Neural cell (in vitro differentiated cells): ENCODE measurements around the gene DNAJC8. TPM values are rescaled to one million over a fixed set of nuclear protein-coding genes. Genes with fewer than 3 reads are reported as not detected.

ENCODE experiments used
- H2AFZ ChIP-seq: fragments of 200-600, 300-800 bp; sonication (generic), shearing (Covaris generic); 2 replicates; pipeline ENCODE4 v1.6.0; 2014; ENCODE audit warnings: low read depth, mild to moderate bottlenecking, antibody characterized with exemption, low read length, moderate library complexity
- H3F3A ChIP-seq: fragments of 200-600 bp; shearing (Covaris generic); 2 replicates; pipeline ENCODE4 v1.6.1; 2016; ENCODE audit warnings: mild to moderate bottlenecking, moderate library complexity, mixed read lengths, antibody characterized with exemption, low read length; ENCODE audit not compliant: insufficient read depth, poor library complexity, severe bottlenecking
- H3K27ac ChIP-seq: fragments of 200-600, 300-800 bp; sonication (generic), shearing (Covaris generic); 2 replicates; pipeline ENCODE4 v1.5.1; 2014; ENCODE audit warnings: mild to moderate bottlenecking, low read length, moderate library complexity
- H3K27me3 ChIP-seq: fragments of 300-800, 200-600 bp; sonication (generic), shearing (Covaris generic); 2 replicates; pipeline ENCODE4 v1.6.0; 2014; ENCODE audit warnings: mild to moderate bottlenecking, low read depth, low read length, moderate library complexity; ENCODE audit not compliant: insufficient read depth
- H3K36me3 ChIP-seq: fragments of 300-800, 200-600 bp; sonication (generic), shearing (Covaris generic); 2 replicates; pipeline ENCODE4 v1.5.1; 2014; ENCODE audit warnings: mild to moderate bottlenecking, antibody characterized with exemption, low read length, moderate library complexity; ENCODE audit not compliant: insufficient read depth
- H3K4me2 ChIP-seq: fragments of 300-800, 200-600 bp; sonication (generic), shearing (Covaris generic); 2 replicates; pipeline ENCODE4 v1.6.0; 2014; ENCODE audit warnings: mild to moderate bottlenecking, low read length
- H3K4me3 ChIP-seq: fragments of 300-800, 200-600 bp; sonication (generic), shearing (Covaris generic); 2 replicates; pipeline ENCODE4 v1.5.1; 2014; ENCODE audit warnings: mild to moderate bottlenecking, low read length, moderate library complexity
- H3K79me2 ChIP-seq: fragments of 200-600 bp; shearing (Covaris generic); replicated peaks from 2 replicates; pipeline ENCODE4 v1.6.0; 2014; ENCODE audit warnings: mild to moderate bottlenecking, low read length, moderate library complexity; ENCODE audit not compliant: insufficient read depth
- H3K9ac ChIP-seq: fragments of 300-800, 200-600 bp; sonication (generic), shearing (Covaris generic); 2 replicates; pipeline ENCODE4 v1.6.1; 2016; ENCODE audit warnings: mild to moderate bottlenecking, low read length, mixed read lengths
- H3K9me2 ChIP-seq: fragments of 200-600 bp; shearing (Covaris generic); 2 replicates; pipeline ENCODE4 v1.6.1; 2016; ENCODE audit warnings: mild to moderate bottlenecking, low read length, mixed read lengths; ENCODE audit not compliant: insufficient read depth
- H3K9me3 ChIP-seq: fragments of 200-600, 300-800 bp; sonication (generic), shearing (Covaris generic); 2 replicates; pipeline ENCODE4 v1.6.1; 2016; ENCODE audit warnings: mild to moderate bottlenecking, mixed run types, low read length, moderate library complexity, mixed read lengths
- H4K20me1 ChIP-seq: fragments of 200-600 bp; shearing (Covaris generic); 2 replicates; pipeline ENCODE4 v1.6.1; 2016; ENCODE audit warnings: mild to moderate bottlenecking, mixed run types; ENCODE audit not compliant: insufficient read depth
- EP300 ChIP-seq: fragments of 450-650 bp; conservative IDR thresholded peaks from 2 replicates; pipeline ENCODE4 v1.6.1; 2014; ENCODE audit warnings: antibody characterized with exemption, mild to moderate bottlenecking, moderate library complexity; ENCODE audit not compliant: poor library complexity, severe bottlenecking
- EZH2 ChIP-seq: fragments of 200-600, 300-800 bp; shearing (Covaris generic), sonication (generic); IDR thresholded peaks from 2 replicates; pipeline ENCODE4 v1.6.1; 2014; ENCODE audit warnings: antibody characterized with exemption, low read length, borderline replicate concordance, mild to moderate bottlenecking; ENCODE audit not compliant: insufficient read depth, poor library complexity, severe bottlenecking
- MXI1 ChIP-seq: fragments of 450-650 bp; conservative IDR thresholded peaks from 2 replicates; pipeline ENCODE4 v1.6.1; 2014; ENCODE audit warnings: antibody characterized with exemption, mild to moderate bottlenecking; ENCODE audit not compliant: poor library complexity, severe bottlenecking
- POLR2AphosphoS5 ChIP-seq: IDR thresholded peaks from 2 replicates; pipeline ENCODE4 v1.6.1; 2012
- RAD21 ChIP-seq: fragments of 450-650 bp; conservative IDR thresholded peaks from 2 replicates; pipeline ENCODE4 v1.6.1; 2014; ENCODE audit warnings: antibody characterized with exemption, mild to moderate bottlenecking, moderate library complexity
- SMC3 ChIP-seq: fragments of 450-650 bp; conservative IDR thresholded peaks from 2 replicates; pipeline ENCODE4 v1.6.1; 2014; ENCODE audit warnings: antibody characterized with exemption, mild to moderate bottlenecking, moderate library complexity; ENCODE audit not compliant: poor library complexity
- TAF1 ChIP-seq: IDR thresholded peaks from 2 replicates; pipeline ENCODE4 v1.6.1; 2012; ENCODE audit warnings: low read depth
- polyA minus RNA-seq: library from RNA; depleted of rRNA, polyadenylated mRNA; stranded (reverse); fragments of >200 nt; gene quantifications from 2 replicates; pipeline ENCODE4 v1.2.3, GENCODE V29; 2014
- polyA plus RNA-seq: library from polyadenylated mRNA; depleted of rRNA; stranded (reverse); fragments of >200 nt; gene quantifications from 2 replicates; pipeline ENCODE4 v1.2.3, GENCODE V29; 2014
- TF ChIP-seq, protein P1 (sequence below): IDR thresholded peaks from 2 replicates; pipeline ENCODE4 v1.6.1; 2012; ENCODE audit warnings: borderline replicate concordance
- TF ChIP-seq, protein P2 (sequence below): fragments of 450-650 bp; IDR thresholded peaks from 2 replicates; pipeline ENCODE4 v1.5.1; 2014; ENCODE audit warnings: antibody characterized with exemption, mild to moderate bottlenecking, moderate library complexity; ENCODE audit not compliant: poor library complexity, severe bottlenecking

Gene DNAJC8, protein sequence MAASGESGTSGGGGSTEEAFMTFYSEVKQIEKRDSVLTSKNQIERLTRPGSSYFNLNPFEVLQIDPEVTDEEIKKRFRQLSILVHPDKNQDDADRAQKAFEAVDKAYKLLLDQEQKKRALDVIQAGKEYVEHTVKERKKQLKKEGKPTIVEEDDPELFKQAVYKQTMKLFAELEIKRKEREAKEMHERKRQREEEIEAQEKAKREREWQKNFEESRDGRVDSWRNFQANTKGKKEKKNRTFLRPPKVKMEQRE
- polyA plus RNA-seq = 150 and 184 TPM in 2 replicates
- polyA minus RNA-seq = 77.4 and 82.0 TPM in 2 replicates

DNA sequence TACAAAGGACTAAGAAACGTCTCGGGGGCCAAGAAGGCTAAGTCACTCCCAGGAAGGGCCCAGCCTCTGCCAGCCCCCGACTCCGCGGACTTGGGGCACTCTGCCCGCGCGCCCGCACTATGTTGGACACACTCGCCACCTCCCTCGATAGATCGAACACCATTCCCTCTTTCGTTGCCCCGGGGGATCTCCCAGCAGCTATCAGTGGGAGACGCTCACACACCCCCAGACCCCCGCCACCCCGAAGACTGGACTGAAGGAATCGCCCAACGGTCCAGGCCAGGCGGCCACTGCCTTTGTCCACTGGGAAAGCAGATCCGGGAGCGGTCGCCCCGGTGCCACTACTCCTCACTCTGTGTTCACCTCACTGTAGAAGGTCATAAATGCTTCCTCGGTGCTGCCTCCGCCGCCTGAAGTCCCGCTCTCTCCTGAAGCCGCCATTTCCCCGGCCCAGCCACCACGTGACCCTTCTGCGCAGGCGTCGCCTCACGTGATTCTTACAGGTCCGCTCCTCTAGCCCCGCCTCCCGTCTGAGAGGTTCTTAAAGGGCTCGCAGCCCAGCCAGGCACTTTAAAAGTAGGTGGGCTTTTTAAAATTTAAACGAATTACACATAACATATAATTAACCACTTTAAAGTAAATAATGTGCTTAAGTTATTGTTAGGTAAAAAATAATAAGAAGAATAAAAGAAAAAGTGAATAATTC, at the start of gene DNAJC8:
Gene DNAJC8 (minus strand): TSS at position 472 of the 706 bp plus-strand sequence. CDS start 31 bp downstream, at position 441.
- H3K27ac ChIP-seq = peak within 1 kb of the TSS; percentile 67
- peak within 1 kb of the TSS; percentile 87 for H3K9ac ChIP-seq
- no peaks in the 10 kb centered on the region for H3K9me3 ChIP-seq
- H3K79me2 ChIP-seq = peaks cover 33% of the 10 kb centered on the region
- no peaks in the 10 kb centered on the region for H3K36me3 ChIP-seq
- TF ChIP-seq RAD21 = peak; percentile 12
- TF ChIP-seq, protein P1, sequence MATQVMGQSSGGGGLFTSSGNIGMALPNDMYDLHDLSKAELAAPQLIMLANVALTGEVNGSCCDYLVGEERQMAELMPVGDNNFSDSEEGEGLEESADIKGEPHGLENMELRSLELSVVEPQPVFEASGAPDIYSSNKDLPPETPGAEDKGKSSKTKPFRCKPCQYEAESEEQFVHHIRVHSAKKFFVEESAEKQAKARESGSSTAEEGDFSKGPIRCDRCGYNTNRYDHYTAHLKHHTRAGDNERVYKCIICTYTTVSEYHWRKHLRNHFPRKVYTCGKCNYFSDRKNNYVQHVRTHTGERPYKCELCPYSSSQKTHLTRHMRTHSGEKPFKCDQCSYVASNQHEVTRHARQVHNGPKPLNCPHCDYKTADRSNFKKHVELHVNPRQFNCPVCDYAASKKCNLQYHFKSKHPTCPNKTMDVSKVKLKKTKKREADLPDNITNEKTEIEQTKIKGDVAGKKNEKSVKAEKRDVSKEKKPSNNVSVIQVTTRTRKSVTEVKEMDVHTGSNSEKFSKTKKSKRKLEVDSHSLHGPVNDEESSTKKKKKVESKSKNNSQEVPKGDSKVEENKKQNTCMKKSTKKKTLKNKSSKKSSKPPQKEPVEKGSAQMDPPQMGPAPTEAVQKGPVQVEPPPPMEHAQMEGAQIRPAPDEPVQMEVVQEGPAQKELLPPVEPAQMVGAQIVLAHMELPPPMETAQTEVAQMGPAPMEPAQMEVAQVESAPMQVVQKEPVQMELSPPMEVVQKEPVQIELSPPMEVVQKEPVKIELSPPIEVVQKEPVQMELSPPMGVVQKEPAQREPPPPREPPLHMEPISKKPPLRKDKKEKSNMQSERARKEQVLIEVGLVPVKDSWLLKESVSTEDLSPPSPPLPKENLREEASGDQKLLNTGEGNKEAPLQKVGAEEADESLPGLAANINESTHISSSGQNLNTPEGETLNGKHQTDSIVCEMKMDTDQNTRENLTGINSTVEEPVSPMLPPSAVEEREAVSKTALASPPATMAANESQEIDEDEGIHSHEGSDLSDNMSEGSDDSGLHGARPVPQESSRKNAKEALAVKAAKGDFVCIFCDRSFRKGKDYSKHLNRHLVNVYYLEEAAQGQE = peak; percentile 93
- peak; percentile 82 for TF ChIP-seq MXI1
- TF ChIP-seq POLR2AphosphoS5 = peak; percentile 96
- peak; percentile 96 for TF ChIP-seq TAF1
- TF ChIP-seq SMC3 = no peak
- H3K4me3 ChIP-seq = peak within 1 kb of the TSS; percentile 77
- H3K27me3 ChIP-seq = no peaks in the 10 kb centered on the region
- peak within 1 kb of the TSS; percentile 59 for H2AFZ ChIP-seq
- H4K20me1 ChIP-seq = no peaks in the 10 kb centered on the region
- no peaks in the 10 kb centered on the region for H3F3A ChIP-seq
- no peaks in the 10 kb centered on the region for H3K9me2 ChIP-seq
- H3K4me2 ChIP-seq = peak within 1 kb of the TSS; percentile 89

DNA sequence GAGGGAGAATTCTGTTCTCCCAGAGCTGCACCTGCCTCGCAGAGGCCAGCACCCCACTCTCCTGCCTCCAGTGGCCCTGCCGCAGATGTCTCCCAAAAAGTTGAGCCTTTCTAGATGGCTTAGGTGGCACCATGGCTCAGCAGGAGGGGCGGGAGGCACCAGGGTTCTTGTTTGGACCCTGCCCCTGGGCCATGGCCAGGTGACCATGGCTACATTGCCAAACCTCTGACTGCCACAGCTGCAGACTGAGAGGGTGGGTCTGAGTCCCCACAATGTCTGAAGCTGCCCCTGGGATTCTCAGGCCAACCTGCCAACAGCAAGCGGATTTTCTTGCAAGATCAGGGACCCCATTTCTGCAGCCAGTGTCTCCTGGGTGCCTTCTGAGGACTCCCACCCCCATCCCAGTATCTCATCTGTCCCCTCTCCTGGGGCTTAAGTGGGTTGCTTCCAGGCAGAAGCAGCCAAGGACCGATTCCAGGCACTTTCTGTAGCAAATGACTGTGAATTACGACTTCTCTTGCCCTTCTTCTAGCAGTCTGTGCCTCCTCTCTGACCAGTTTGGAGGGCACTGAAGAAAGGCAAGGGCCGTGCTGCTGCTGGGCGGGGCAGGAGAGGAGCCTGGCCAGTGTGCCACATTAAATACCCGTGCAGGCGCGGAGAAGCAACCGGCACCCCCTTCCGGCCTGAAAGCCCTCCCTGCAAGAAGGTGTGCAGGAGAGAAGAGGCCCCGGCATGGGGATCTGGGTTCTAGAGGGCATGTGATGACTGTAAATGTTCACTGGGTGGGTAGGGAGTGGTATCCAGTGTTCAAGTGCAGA, 49.0 kb upstream of the DNAJC8 start:
- Histone ChIP-seq H3K4me3 (no peak overlapping the region), H3K27me3 (no peaks in the 10 kb centered on the region), H4K20me1 (no peaks in the 10 kb centered on the region), H3K4me2 (no peak overlapping the region), H3K9ac (no peak overlapping the region), H2AFZ (no peak overlapping the region), H3K27ac (no peak overlapping the region), H3F3A (no peaks in the 10 kb centered on the region), H3K79me2 (no peaks in the 10 kb centered on the region), H3K9me2 (no peaks in the 10 kb centered on the region), H3K9me3 (no peaks in the 10 kb centered on the region), H3K36me3 (no peaks in the 10 kb centered on the region)
- TF ChIP-seq, protein P1 = no peak
- TF ChIP-seq POLR2AphosphoS5 (no peak), EZH2 (no peak), TAF1 (no peak), EP300 (no peak), MXI1 (no peak), RAD21 (no peak), SMC3 (no peak)
- TF ChIP-seq, protein P2, sequence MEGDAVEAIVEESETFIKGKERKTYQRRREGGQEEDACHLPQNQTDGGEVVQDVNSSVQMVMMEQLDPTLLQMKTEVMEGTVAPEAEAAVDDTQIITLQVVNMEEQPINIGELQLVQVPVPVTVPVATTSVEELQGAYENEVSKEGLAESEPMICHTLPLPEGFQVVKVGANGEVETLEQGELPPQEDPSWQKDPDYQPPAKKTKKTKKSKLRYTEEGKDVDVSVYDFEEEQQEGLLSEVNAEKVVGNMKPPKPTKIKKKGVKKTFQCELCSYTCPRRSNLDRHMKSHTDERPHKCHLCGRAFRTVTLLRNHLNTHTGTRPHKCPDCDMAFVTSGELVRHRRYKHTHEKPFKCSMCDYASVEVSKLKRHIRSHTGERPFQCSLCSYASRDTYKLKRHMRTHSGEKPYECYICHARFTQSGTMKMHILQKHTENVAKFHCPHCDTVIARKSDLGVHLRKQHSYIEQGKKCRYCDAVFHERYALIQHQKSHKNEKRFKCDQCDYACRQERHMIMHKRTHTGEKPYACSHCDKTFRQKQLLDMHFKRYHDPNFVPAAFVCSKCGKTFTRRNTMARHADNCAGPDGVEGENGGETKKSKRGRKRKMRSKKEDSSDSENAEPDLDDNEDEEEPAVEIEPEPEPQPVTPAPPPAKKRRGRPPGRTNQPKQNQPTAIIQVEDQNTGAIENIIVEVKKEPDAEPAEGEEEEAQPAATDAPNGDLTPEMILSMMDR = no peak
